SU-DHL-6 (cell line): ENCODE measurements around the gene KRTAP20-1.

Source experiments
- CTCF ChIP-seq: fragments of 200-600 bp; sonication (generic); IDR thresholded peaks from one replicate; pipeline ENCODE4 v1.5.1; 2017; ENCODE audit warnings: antibody characterized with exemption, mild to moderate bottlenecking, low read length, moderate library complexity; ENCODE audit not compliant: insufficient read depth, poor library complexity, severe bottlenecking
- EZH2phosphoT487 ChIP-seq: fragments of 200-600 bp; sonication (generic), shearing (Covaris generic); conservative IDR thresholded peaks from 2 replicates; pipeline ENCODE4 v1.6.1; 2018; ENCODE audit warnings: mild to moderate bottlenecking, antibody characterized with exemption, low read length, moderate library complexity, mixed read lengths

DNA sequence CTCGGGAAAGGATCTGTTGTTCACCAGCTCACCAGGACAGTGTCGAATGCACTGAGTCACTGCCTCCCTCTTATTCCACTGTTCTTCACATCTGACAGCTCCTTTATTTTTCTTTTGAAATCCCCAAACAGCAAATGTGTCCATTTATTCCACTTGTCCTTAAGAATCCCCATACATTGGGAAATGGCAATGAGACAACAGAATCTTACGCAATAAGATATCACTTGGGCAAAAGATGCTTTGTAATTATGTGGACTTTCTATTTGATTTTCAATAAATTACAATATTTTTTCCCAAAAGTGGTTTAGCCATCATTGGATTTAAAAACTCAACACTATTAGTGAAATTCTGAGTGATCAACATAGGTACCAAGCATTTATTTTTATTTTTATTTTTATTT, 22.5 kb downstream of the KRTAP20-1 start:
- TF ChIP-seq CTCF (no peak), EZH2phosphoT487 (no peak)
